A549 (cell line): ENCODE measurements around the gene MAPKAP1. TPM values are rescaled to one million over a fixed set of nuclear protein-coding genes. Genes with fewer than 3 reads are reported as not detected.

Experiments
- ATAC-seq, 2 experiments: fragments of 200-7000 bp in 1 of 2; fragments of >200 bp in 1 of 2; cut with Nextera tagmentation in 1 of 2; cut with Tn5 transposase in 1 of 2; 3 replicates each; pipeline versions ENCODE4 v1.8.0 to v1.9.1; 2018 to 2020; ENCODE audit warnings: mild to moderate bottlenecking in 1 of 2, moderate library complexity in 1 of 2
- CTCF ChIA-PET: fragments of 300-600 bp; sonication (Branson Sonifier 250); formaldehyde crosslinking; extraction: SDS; loops from one replicate; lab custom pipeline; 2021; ENCODE audit warnings: antibody characterized with exemption, inconsistent platforms; lab: Yijun Ruan, JAX
- POLR2A ChIA-PET: fragments of 350-600 bp; formaldehyde crosslinking; extraction: SDS; loops from one replicate; lab custom pipeline; 2021; ENCODE audit warnings: antibody characterized with exemption, inconsistent platforms; lab: Yijun Ruan, JAX
- DNase-seq, 2 experiments: peaks; one replicate each; pipeline versions ENCODE4 v3.0.0 to v3.0.0-alpha.2; 2011 to 2016; ENCODE audit warnings: low read depth in 1 of 2, low spot score in 1 of 2
- FAIRE-seq: peaks from 2 replicates; lab custom pipeline; 2011; peaks lifted over from hg19 to GRCh38; lab: Jason Lieb, UNC
- H3K27ac ChIP-seq, 2 experiments: fragments of >200 bp; sonication (Bioruptor Twin); formaldehyde crosslinking; 3 replicates each; pipeline ENCODE4 v1.5.1; 2016 to 2017
- H3K4me1 ChIP-seq: fragments of >200 bp; sonication (Bioruptor Twin); formaldehyde crosslinking; 3 replicates; pipeline ENCODE4 v1.6.1; 2016
- H3K4me2 ChIP-seq: fragments of >200 bp; sonication (Bioruptor Twin); formaldehyde crosslinking; 3 replicates; pipeline ENCODE4 v1.6.1; 2016
- H3K4me3 ChIP-seq: fragments of >200 bp; sonication (Bioruptor Twin); formaldehyde crosslinking; 3 replicates; pipeline ENCODE4 v1.5.1; 2016
- H3K9me3 ChIP-seq: fragments of >200 bp; sonication (Bioruptor Twin); formaldehyde crosslinking; 3 replicates; pipeline ENCODE4 v1.6.1; 2016
- BHLHE40 ChIP-seq: IDR thresholded peaks from 2 replicates; pipeline ENCODE4 v1.6.1; 2012; ENCODE audit warnings: low read depth, low read length, inconsistent platforms
- CBX2 ChIP-seq: fragments of 200-600 bp; sonication (generic); IDR thresholded peaks from 2 replicates; pipeline ENCODE4 v1.6.1; 2016; ENCODE audit warnings: low read depth, mild to moderate bottlenecking, borderline replicate concordance
- CBX8 ChIP-seq: fragments of 200-600 bp; sonication (generic); IDR thresholded peaks from 2 replicates; pipeline ENCODE4 v1.6.1; 2016
- CEBPB ChIP-seq, 2 experiments: fragments of >200 bp in 1 of 2; sonication (Bioruptor Twin) in 1 of 2; formaldehyde crosslinking in 1 of 2; IDR thresholded peaks; 2 replicates each; pipeline ENCODE4 v1.6.1; 2012 to 2016
- CHD2 ChIP-seq: fragments of 150-350 bp; IDR thresholded peaks from 2 replicates; pipeline ENCODE4 v1.6.1; 2014; ENCODE audit warnings: low read length; ENCODE audit not compliant: partially characterized antibody
- CHD4 ChIP-seq: fragments of 200-600 bp; sonication (generic); IDR thresholded peaks from 2 replicates; pipeline ENCODE4 v1.6.1; 2016; ENCODE audit warnings: antibody characterized with exemption, mild to moderate bottlenecking, borderline replicate concordance
- E2F6 ChIP-seq: IDR thresholded peaks from 2 replicates; pipeline ENCODE4 v1.6.1; 2012; ENCODE audit warnings: low read depth, borderline replicate concordance
- EHMT2 ChIP-seq: fragments of 200-600 bp; sonication (generic); IDR thresholded peaks from 2 replicates; pipeline ENCODE4 v1.6.1; 2016; ENCODE audit warnings: antibody characterized with exemption, low read depth, mild to moderate bottlenecking, moderate library complexity
- EP300 ChIP-seq, 2 experiments: fragments of >200 bp; sonication (Bioruptor Twin); formaldehyde crosslinking; IDR thresholded peaks; 2 replicates in 1 of 2; 3 replicates in 1 of 2; pipeline ENCODE4 v1.6.1; 2016 to 2017
- FOSB ChIP-seq: fragments of 250-450 bp; sonication (Bioruptor Pico); IDR thresholded peaks from 2 replicates; pipeline ENCODE4 v1.5.0; 2020; ENCODE audit warnings: mild to moderate bottlenecking, moderate library complexity
- FOXS1 ChIP-seq: fragments of 250-450 bp; sonication (Bioruptor Pico); IDR thresholded peaks from 2 replicates; pipeline ENCODE4 v1.5.0; 2020; ENCODE audit warnings: mild to moderate bottlenecking, moderate library complexity
- HDAC2 ChIP-seq: fragments of 200-600 bp; sonication (generic); IDR thresholded peaks from 2 replicates; pipeline ENCODE4 v1.6.1; 2016
- HEYL ChIP-seq: fragments of 250-450 bp; sonication (Bioruptor Pico); IDR thresholded peaks from 2 replicates; pipeline ENCODE4 v1.8.0; 2021; ENCODE audit warnings: mild to moderate bottlenecking, moderate library complexity
- JUN ChIP-seq, 2 experiments: fragments of >200 bp; sonication (Bioruptor Twin); formaldehyde crosslinking; IDR thresholded peaks; 2 replicates in 1 of 2; 3 replicates in 1 of 2; pipeline ENCODE4 v1.6.1; 2016 to 2017
- JUNB ChIP-seq: fragments of >200 bp; sonication (Bioruptor Twin); formaldehyde crosslinking; IDR thresholded peaks from 2 replicates; pipeline ENCODE4 v1.6.1; 2016
- KDM1A ChIP-seq: fragments of 200-600 bp; sonication (generic); IDR thresholded peaks from 2 replicates; pipeline ENCODE4 v1.6.1; 2016; ENCODE audit warnings: low read depth, mild to moderate bottlenecking
- MAZ ChIP-seq: fragments of 150-350 bp; IDR thresholded peaks from 2 replicates; pipeline ENCODE4 v1.6.1; 2014; ENCODE audit warnings: antibody characterized with exemption, low read depth, low read length, borderline replicate concordance
- NFE2L2 ChIP-seq: fragments of 150-350 bp; conservative IDR thresholded peaks from 2 replicates; pipeline ENCODE4 v1.6.1; 2014; ENCODE audit warnings: low read length
- NPAS2 ChIP-seq: fragments of 250-450 bp; sonication (Bioruptor Pico); IDR thresholded peaks from 2 replicates; pipeline ENCODE4 v1.8.0; 2022; ENCODE audit warnings: mild to moderate bottlenecking, moderate library complexity, borderline replicate concordance
- NR3C1 ChIP-seq: fragments of >200 bp; sonication (Bioruptor Twin); formaldehyde crosslinking; IDR thresholded peaks from 3 replicates; pipeline ENCODE4 v1.6.1; 2017
- PHF8 ChIP-seq: fragments of 200-600 bp; sonication (generic); IDR thresholded peaks from 2 replicates; pipeline ENCODE4 v1.6.1; 2016; ENCODE audit warnings: low read depth, mild to moderate bottlenecking, antibody characterized with exemption, moderate library complexity, borderline replicate concordance
- POLR2AphosphoS2 ChIP-seq: conservative IDR thresholded peaks from 2 replicates; pipeline ENCODE4 v1.6.1; 2012; ENCODE audit warnings: low read length, improper control_type of control experiment, inconsistent platforms
- RARB ChIP-seq: fragments of 250-450 bp; sonication (Bioruptor Pico); IDR thresholded peaks from 2 replicates; pipeline ENCODE4 v1.8.0; 2021; ENCODE audit warnings: mild to moderate bottlenecking, moderate library complexity
- RCOR1 ChIP-seq: fragments of 150-350 bp; IDR thresholded peaks from 2 replicates; pipeline ENCODE4 v1.6.1; 2014; ENCODE audit warnings: antibody characterized with exemption, low read length, low read depth
- RFX5 ChIP-seq: fragments of 450-650 bp; IDR thresholded peaks from 2 replicates; pipeline ENCODE4 v1.7.1; 2014; ENCODE audit warnings: antibody characterized with exemption, mild to moderate bottlenecking, moderate library complexity
- SREBF2 ChIP-seq: fragments of 450-650 bp; IDR thresholded peaks from 2 replicates; pipeline ENCODE4 v1.6.1; 2014; ENCODE audit warnings: mild to moderate bottlenecking, moderate library complexity
- TFCP2L1 ChIP-seq: fragments of 250-450 bp; sonication (Bioruptor Pico); IDR thresholded peaks from 2 replicates; pipeline ENCODE4 v1.5.0; 2021; ENCODE audit warnings: mild to moderate bottlenecking
- TP53 ChIP-seq: fragments of 250-450 bp; sonication (Bioruptor Pico); IDR thresholded peaks from 2 replicates; pipeline ENCODE4 v1.5.0; 2021; ENCODE audit warnings: mild to moderate bottlenecking, moderate library complexity
- ZC3H11A ChIP-seq: fragments of 450-650 bp; IDR thresholded peaks from 2 replicates; pipeline ENCODE4 v1.6.1; 2014; ENCODE audit warnings: antibody characterized with exemption, mild to moderate bottlenecking
- ZFP36 ChIP-seq: fragments of 450-650 bp; IDR thresholded peaks from 2 replicates; pipeline ENCODE4 v1.6.1; 2014; ENCODE audit warnings: borderline replicate concordance; ENCODE audit not compliant: partially characterized antibody
- ZSCAN20 ChIP-seq: fragments of 250-450 bp; sonication (Bioruptor Pico); IDR thresholded peaks from 2 replicates; pipeline ENCODE4 v1.8.0; 2022; ENCODE audit warnings: mild to moderate bottlenecking, moderate library complexity
- WGBS: methylation state at CpG from one replicate; pipeline ENCODE4 v1.1.6; 2017; ENCODE audit errors: missing lambda C conversion rate; 5-methylcytosine and 5-hydroxymethylcytosine counted together
- polyA plus RNA-seq, 4 experiments: library from polyadenylated mRNA; depleted of rRNA in 3 of 4; stranded (reverse); fragments of >200 nt; fragmentation: RNase III in 1 of 4; extraction: RNeasy Plus Mini Kit Qiagen cat#74134 plus additional on column Dnase treatment in 1 of 4; gene quantifications; 2 replicates in 3 of 4; 3 replicates in 1 of 4; pipeline ENCODE4 v1.2.3, GENCODE V29; 2011 to 2017
- TF ChIP-seq, protein P1 (sequence below): fragments of 150-350 bp; IDR thresholded peaks from 2 replicates; pipeline ENCODE4 v1.6.1; 2014; ENCODE audit warnings: low read depth, mild to moderate bottlenecking, low read length
- TF ChIP-seq, protein P2 (sequence below): fragments of >200 bp; sonication (Bioruptor Twin); formaldehyde crosslinking; IDR thresholded peaks from 3 replicates; pipeline ENCODE4 v1.6.1; 2016
- TF ChIP-seq, protein P3 (sequence below): fragments of 450-650 bp; IDR thresholded peaks from 2 replicates; pipeline ENCODE4 v1.6.1; 2014; ENCODE audit warnings: antibody characterized with exemption

MAPKAP1 gene
- polyA plus RNA-seq, 2 of the 4 experiments (the other 2 are of a cell fraction): 49.9 to 119 TPM

DNA sequence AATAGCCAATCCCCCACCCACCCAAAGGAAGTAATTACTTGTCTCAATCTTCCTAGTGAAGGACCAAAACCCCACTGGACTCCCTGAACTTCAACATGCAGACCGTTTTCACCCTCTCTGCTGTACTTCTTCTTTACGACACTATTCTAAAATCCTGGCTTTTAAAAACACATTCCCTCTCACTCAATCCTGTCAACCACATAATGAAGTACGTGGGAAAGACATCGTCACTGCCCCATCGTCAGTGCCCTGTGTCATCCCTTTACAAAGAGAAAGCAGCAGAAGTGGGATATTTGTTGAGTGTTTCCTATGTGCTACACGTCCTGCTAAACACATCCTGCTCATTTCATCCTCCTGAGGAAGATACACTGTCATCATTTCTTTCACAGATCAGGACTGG lies 54.2 kb downstream of the MAPKAP1 start:
- ATAC-seq (no peak), DNase-seq (no peak)
- TF ChIP-seq CEBPB (IDR thresholded peaks at IDR 0.05) (no peak), KDM1A (no peak), POLR2AphosphoS2 (no peak), EP300 (IDR thresholded peaks at IDR 0.05) (no peak), EHMT2 (no peak), JUN (IDR thresholded peaks at IDR 0.05) (no peak), CHD2 (no peak), ZFP36 (no peak)
- TF ChIP-seq, protein P1, sequence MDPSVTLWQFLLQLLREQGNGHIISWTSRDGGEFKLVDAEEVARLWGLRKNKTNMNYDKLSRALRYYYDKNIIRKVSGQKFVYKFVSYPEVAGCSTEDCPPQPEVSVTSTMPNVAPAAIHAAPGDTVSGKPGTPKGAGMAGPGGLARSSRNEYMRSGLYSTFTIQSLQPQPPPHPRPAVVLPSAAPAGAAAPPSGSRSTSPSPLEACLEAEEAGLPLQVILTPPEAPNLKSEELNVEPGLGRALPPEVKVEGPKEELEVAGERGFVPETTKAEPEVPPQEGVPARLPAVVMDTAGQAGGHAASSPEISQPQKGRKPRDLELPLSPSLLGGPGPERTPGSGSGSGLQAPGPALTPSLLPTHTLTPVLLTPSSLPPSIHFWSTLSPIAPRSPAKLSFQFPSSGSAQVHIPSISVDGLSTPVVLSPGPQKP: no peak
- TF ChIP-seq, all 56 proteins: peak for 0
- Histone ChIP-seq H3K4me2 (no peak overlapping the region), H3K4me1 (peaks cover 27% of the 10 kb centered on the region), H3K4me3 (no peak overlapping the region), H3K9me3 (no peaks in the 10 kb centered on the region), H3K27ac (no peak overlapping the region)
- 81% methylated on average over 6 of the region's 6 CpGs for WGBS
- no peak for FAIRE-seq
- CTCF ChIA-PET: interaction anchor here (0.6 to 1.3 kb wide), 2 partner anchors 36 to 245 kb away, joined by 3 read pairs; no protein-coding TSS in a partner anchor
- POLR2A ChIA-PET: no interaction called here

DNA sequence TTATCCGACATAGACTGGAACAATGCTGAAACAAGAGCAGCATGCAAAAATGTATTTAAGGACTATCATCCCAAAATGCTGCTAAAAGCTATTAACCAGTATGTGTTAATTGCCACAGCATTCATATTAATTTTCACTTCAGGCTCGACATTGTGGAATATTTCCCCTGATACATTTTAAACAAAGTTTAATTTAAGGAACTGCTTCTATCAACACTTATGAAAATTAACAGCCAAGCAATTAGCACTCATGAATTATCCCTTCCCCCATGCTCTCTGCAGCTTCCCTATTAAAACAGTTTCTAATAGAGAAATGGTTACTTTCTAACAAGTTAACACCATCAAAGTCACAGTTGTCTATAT lies 54.8 kb downstream of the MAPKAP1 start:
- ATAC-seq (no peak), FAIRE-seq (no peak), DNase-seq (no peak)
- TF ChIP-seq SREBF2 (no peak), EP300 (IDR thresholded peaks at IDR 0.05) (no peak), BHLHE40 (no peak), HDAC2 (no peak), JUNB (no peak), CHD2 (no peak), JUN (IDR thresholded peaks at IDR 0.05) (no peak), E2F6 (no peak), ZC3H11A (no peak), RARB (no peak), TP53 (no peak), RFX5 (no peak), CBX8 (no peak), CEBPB (IDR thresholded peaks at IDR 0.05) (no peak)
- WGBS: 91% methylated on average over 2 of the region's 2 CpGs
- CTCF ChIA-PET: interaction anchor here (0.6 to 2.1 kb wide), 2 partner anchors 9 to 37 kb away, joined by 3 to 5 read pairs; no protein-coding TSS in a partner anchor
- POLR2A ChIA-PET: no interaction called here
- H3K9me3 ChIP-seq: no peaks in the 10 kb centered on the region
- H3K4me2 ChIP-seq: no peak overlapping the region
- H3K4me3 ChIP-seq: no peak overlapping the region
- H3K4me1 ChIP-seq: peaks cover 27% of the 10 kb centered on the region
- H3K27ac ChIP-seq: no peak overlapping the region

DNA sequence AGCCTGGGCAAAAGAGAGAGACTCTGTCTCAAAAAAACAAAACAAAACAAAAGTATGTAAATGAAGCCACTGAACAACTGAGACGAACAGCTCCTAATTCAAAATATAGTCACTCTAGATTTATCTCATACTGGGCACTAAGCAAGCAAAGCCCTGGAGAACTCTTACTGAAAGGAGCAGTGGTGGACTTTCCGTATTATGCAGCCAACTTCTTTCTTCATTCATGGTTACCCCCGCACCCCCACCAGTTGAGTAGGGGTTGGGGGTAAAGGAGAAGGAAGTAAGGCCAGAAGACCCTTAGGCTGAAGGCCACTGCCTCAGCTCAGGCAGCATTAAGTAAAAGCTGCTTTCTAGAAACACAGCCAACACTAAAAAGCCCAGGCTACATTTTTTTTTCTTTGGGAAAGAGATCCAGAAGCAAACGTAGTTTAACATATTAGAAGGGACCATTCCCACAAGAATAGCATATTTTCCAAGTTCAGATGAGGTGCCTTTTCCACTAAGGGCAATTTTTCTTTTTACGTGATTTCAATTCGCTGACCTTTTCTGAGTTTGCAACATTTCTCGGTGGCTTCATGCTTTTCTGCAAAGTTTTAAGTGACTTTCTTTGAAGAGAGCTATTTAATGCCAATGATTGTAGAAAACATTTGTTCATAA lies 55.3 kb downstream of the MAPKAP1 start:
- H3K4me3 ChIP-seq: no peak overlapping the region
- CTCF ChIA-PET: interaction anchor here (2.1 kb wide), 1 partner anchor 10 kb away, joined by 5 read pairs; no protein-coding TSS in a partner anchor
- DNase-seq: no peak
- TF ChIP-seq HEYL (CRISPR knock-in tag) (no peak), RCOR1 (no peak), MAZ (no peak), FOSB (CRISPR knock-in tag) (no peak), CEBPB (IDR thresholded peaks at IDR 0.05) (no peak), NR3C1 (no peak), RARB (no peak), FOXS1 (CRISPR knock-in tag) (no peak), BHLHE40 (no peak), ZSCAN20 (CRISPR knock-in tag) (no peak), PHF8 (no peak), NPAS2 (CRISPR knock-in tag) (no peak), CHD4 (no peak), CBX2 (no peak), NFE2L2 (no peak), TFCP2L1 (no peak)
- TF ChIP-seq, protein P2, sequence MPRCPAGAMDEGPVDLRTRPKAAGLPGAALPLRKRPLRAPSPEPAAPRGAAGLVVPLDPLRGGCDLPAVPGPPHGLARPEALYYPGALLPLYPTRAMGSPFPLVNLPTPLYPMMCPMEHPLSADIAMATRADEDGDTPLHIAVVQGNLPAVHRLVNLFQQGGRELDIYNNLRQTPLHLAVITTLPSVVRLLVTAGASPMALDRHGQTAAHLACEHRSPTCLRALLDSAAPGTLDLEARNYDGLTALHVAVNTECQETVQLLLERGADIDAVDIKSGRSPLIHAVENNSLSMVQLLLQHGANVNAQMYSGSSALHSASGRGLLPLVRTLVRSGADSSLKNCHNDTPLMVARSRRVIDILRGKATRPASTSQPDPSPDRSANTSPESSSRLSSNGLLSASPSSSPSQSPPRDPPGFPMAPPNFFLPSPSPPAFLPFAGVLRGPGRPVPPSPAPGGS: no peak
- TF ChIP-seq, protein P3, sequence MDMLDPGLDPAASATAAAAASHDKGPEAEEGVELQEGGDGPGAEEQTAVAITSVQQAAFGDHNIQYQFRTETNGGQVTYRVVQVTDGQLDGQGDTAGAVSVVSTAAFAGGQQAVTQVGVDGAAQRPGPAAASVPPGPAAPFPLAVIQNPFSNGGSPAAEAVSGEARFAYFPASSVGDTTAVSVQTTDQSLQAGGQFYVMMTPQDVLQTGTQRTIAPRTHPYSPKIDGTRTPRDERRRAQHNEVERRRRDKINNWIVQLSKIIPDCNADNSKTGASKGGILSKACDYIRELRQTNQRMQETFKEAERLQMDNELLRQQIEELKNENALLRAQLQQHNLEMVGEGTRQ: no peak
- TF ChIP-seq, all 56 proteins: peak for 0
- no peak for FAIRE-seq
- no peak for ATAC-seq
- Histone ChIP-seq H3K9me3 (no peaks in the 10 kb centered on the region), H3K4me2 (no peak overlapping the region), H3K4me1 (peaks cover 27% of the 10 kb centered on the region), H3K27ac (no peak overlapping the region)
- POLR2A ChIA-PET: no interaction called here
- 89% methylated on average over 7 of the region's 7 CpGs for WGBS
